Activated naive CD8-positive, alpha-beta T cell treated with anti-CD3 and anti-CD28 coated beads for 36 hours (primary cell): ENCODE data around the gene PRKRA. TPM values are rescaled to one million over a fixed set of nuclear protein-coding genes. Genes with fewer than 3 reads are reported as not detected.
"Not testable (repeated sequence)": the region's sequence is repeated elsewhere in the genome, so short reads cannot be mapped to it uniquely, and the experiment has no call there.

Experiments
- DNase-seq: peaks from one replicate; pipeline ENCODE4 v3.0.0; 2021
- H3K27ac Mint-ChIP-seq: one replicate; pipeline ENCODE4 v1.8.0; 2022; ENCODE audit warnings: mild to moderate bottlenecking, moderate library complexity, mixed read lengths
- H3K27me3 Mint-ChIP-seq: one replicate; pipeline ENCODE4 v1.8.0; 2022; ENCODE audit warnings: mild to moderate bottlenecking, mixed read lengths
- H3K36me3 Mint-ChIP-seq: one replicate; pipeline ENCODE4 v1.8.0; 2021; ENCODE audit warnings: mild to moderate bottlenecking, mixed read lengths
- H3K4me1 Mint-ChIP-seq: one replicate; pipeline ENCODE4 v1.8.0; 2021; ENCODE audit warnings: mixed read lengths
- H3K4me3 Mint-ChIP-seq: one replicate; pipeline ENCODE4 v1.8.0; 2022; ENCODE audit warnings: mild to moderate bottlenecking, moderate library complexity, mixed read lengths
- H3K9me3 Mint-ChIP-seq: one replicate; pipeline ENCODE4 v1.8.0; 2022; ENCODE audit warnings: mixed read lengths
- total RNA-seq, 2 experiments: library from RNA; stranded (reverse); gene quantifications; one replicate each; pipeline ENCODE4 v1.2.3, GENCODE V29; 2021

The PRKRA gene
- total RNA-seq, 2 experiments from 2014 or later, result 64.7 to 66.1 TPM

GRCh38 chr2:178477443-178478129 is 26.6 kb upstream of the PRKRA start:
- Mint-ChIP-seq H3K27ac (no peak overlapping the region), H3K9me3 (no peaks in the 10 kb centered on the region), H3K27me3 (no peaks in the 10 kb centered on the region), H3K4me3 (peak overlapping the region; percentile 96), H3K4me1 (peaks cover 33% of the 10 kb centered on the region), H3K36me3 (peaks cover 4% of the 10 kb centered on the region)
- no peak for DNase-seq

GRCh38 chr2:178476477-178476876 is 25.5 kb upstream of the PRKRA start:
- Mint-ChIP-seq H3K9me3 (no peaks in the 10 kb centered on the region), H3K4me3 (no peak overlapping the region), H3K27ac (no peak overlapping the region), H3K4me1 (peaks cover 23% of the 10 kb centered on the region), H3K27me3 (no peaks in the 10 kb centered on the region), H3K36me3 (peaks cover 3% of the 10 kb centered on the region)
- DNase-seq, result no peak

- DNase-seq, result no peak
- H3K27ac Mint-ChIP-seq, result no peak overlapping the region
- H3K9me3 Mint-ChIP-seq, result no peaks in the 10 kb centered on the region
- no peak overlapping the region for H3K4me3 Mint-ChIP-seq
- peaks cover 19% of the 10 kb centered on the region for H3K4me1 Mint-ChIP-seq
- H3K36me3 Mint-ChIP-seq, result peaks cover 3% of the 10 kb centered on the region
- H3K27me3 Mint-ChIP-seq, result no peaks in the 10 kb centered on the region
These were observed 23.6 kb upstream of the PRKRA start for GRCh38 chr2:178474560-178474959.

GRCh38 chr2:178473931-178474330 is 23.0 kb upstream of the PRKRA start:
- Mint-ChIP-seq H3K36me3 (peaks cover 3% of the 10 kb centered on the region), H3K9me3 (no peaks in the 10 kb centered on the region), H3K27me3 (no peaks in the 10 kb centered on the region), H3K27ac (no peak overlapping the region), H3K4me3 (no peak overlapping the region), H3K4me1 (peaks cover 14% of the 10 kb centered on the region)
- DNase-seq, result no peak

GRCh38 chr2:178473373-178473772 is 22.4 kb upstream of the PRKRA start:
- H3K27ac Mint-ChIP-seq, result no peak overlapping the region
- H3K9me3 Mint-ChIP-seq, result no peaks in the 10 kb centered on the region
- peaks cover 2% of the 10 kb centered on the region for H3K36me3 Mint-ChIP-seq
- H3K4me1 Mint-ChIP-seq, result peaks cover 10% of the 10 kb centered on the region
- no peak overlapping the region for H3K4me3 Mint-ChIP-seq
- DNase-seq, result no peak
- H3K27me3 Mint-ChIP-seq, result no peaks in the 10 kb centered on the region

- not testable (repeated sequence) for H3K36me3 Mint-ChIP-seq, H3K9me3 Mint-ChIP-seq, H3K4me1 Mint-ChIP-seq, H3K27ac Mint-ChIP-seq, H3K27me3 Mint-ChIP-seq, DNase-seq, H3K4me3 Mint-ChIP-seq
These were observed 20.3 kb upstream of the PRKRA start for GRCh38 chr2:178471313-178471712.

GRCh38 chr2:178469219-178469849 is 18.4 kb upstream of the PRKRA start:
- Mint-ChIP-seq H3K27me3 (no peaks in the 10 kb centered on the region), H3K4me1 (no peaks in the 10 kb centered on the region), H3K27ac (no peak overlapping the region), H3K9me3 (no peaks in the 10 kb centered on the region), H3K36me3 (peaks cover 9% of the 10 kb centered on the region), H3K4me3 (no peak overlapping the region)
- DNase-seq, result no peak

GRCh38 chr2:178457390-178457886 is 6.5 kb upstream of the PRKRA start:
- Mint-ChIP-seq H3K9me3 (no peaks in the 10 kb centered on the region), H3K27me3 (no peaks in the 10 kb centered on the region), H3K27ac (no peak overlapping the region), H3K4me1 (peaks cover under 1% of the 10 kb centered on the region), H3K36me3 (no peaks in the 10 kb centered on the region), H3K4me3 (no peak overlapping the region)
- DNase-seq, result no peak

GRCh38 chr2:178455947-178456346 is 5.0 kb upstream of the PRKRA start:
- H3K27me3 Mint-ChIP-seq, result no peaks in the 10 kb centered on the region
- H3K4me3 Mint-ChIP-seq, result no peak overlapping the region
- H3K27ac Mint-ChIP-seq, result no peak overlapping the region
- peaks cover 7% of the 10 kb centered on the region for H3K4me1 Mint-ChIP-seq
- no peaks in the 10 kb centered on the region for H3K36me3 Mint-ChIP-seq
- no peaks in the 10 kb centered on the region for H3K9me3 Mint-ChIP-seq
- DNase-seq, result no peak

GRCh38 chr2:178452870-178453269 is 1.9 kb upstream of the PRKRA start:
- no peak overlapping the region for H3K4me3 Mint-ChIP-seq
- peaks cover 14% of the 10 kb centered on the region for H3K36me3 Mint-ChIP-seq
- no peak overlapping the region for H3K27ac Mint-ChIP-seq
- no peaks in the 10 kb centered on the region for H3K9me3 Mint-ChIP-seq
- no peaks in the 10 kb centered on the region for H3K27me3 Mint-ChIP-seq
- peaks cover 26% of the 10 kb centered on the region for H3K4me1 Mint-ChIP-seq
- DNase-seq, result no peak

- Mint-ChIP-seq H3K27me3 (no peaks in the 10 kb centered on the region), H3K27ac (peak overlapping the region; percentile 97), H3K4me3 (peak overlapping the region; percentile 91), H3K36me3 (peaks cover 15% of the 10 kb centered on the region), H3K9me3 (no peaks in the 10 kb centered on the region), H3K4me1 (peaks cover 27% of the 10 kb centered on the region)
- DNase-seq, result no peak
These were observed 1.4 kb upstream of the PRKRA start for GRCh38 chr2:178452334-178452733.

- no peak for DNase-seq
- no peaks in the 10 kb centered on the region for H3K9me3 Mint-ChIP-seq
- peak overlapping the region; percentile 94 for H3K27ac Mint-ChIP-seq
- no peaks in the 10 kb centered on the region for H3K27me3 Mint-ChIP-seq
- H3K36me3 Mint-ChIP-seq, result peaks cover 21% of the 10 kb centered on the region
- peaks cover 27% of the 10 kb centered on the region for H3K4me1 Mint-ChIP-seq
- peak overlapping the region; percentile 87 for H3K4me3 Mint-ChIP-seq
These were observed 526 bp downstream of the PRKRA start for GRCh38 chr2:178450524-178450773.

GRCh38 chr2:178449700-178450523 is 1.1 kb downstream of the PRKRA start:
- no peak for DNase-seq
- Mint-ChIP-seq H3K9me3 (no peaks in the 10 kb centered on the region), H3K4me3 (peak overlapping the region; percentile 87), H3K27me3 (no peaks in the 10 kb centered on the region), H3K27ac (peak overlapping the region; percentile 94), H3K4me1 (peaks cover 27% of the 10 kb centered on the region), H3K36me3 (peaks cover 21% of the 10 kb centered on the region)

- Mint-ChIP-seq H3K9me3 (no peaks in the 10 kb centered on the region), H3K4me1 (peaks cover 27% of the 10 kb centered on the region), H3K4me3 (peak overlapping the region; percentile 87), H3K36me3 (peaks cover 24% of the 10 kb centered on the region), H3K27ac (peak overlapping the region; percentile 94), H3K27me3 (no peaks in the 10 kb centered on the region)
- DNase-seq, result no peak
These were observed 1.9 kb downstream of the PRKRA start for GRCh38 chr2:178448968-178449661.

- H3K27me3 Mint-ChIP-seq, result no peaks in the 10 kb centered on the region
- no peaks in the 10 kb centered on the region for H3K4me1 Mint-ChIP-seq
- no peak for DNase-seq
- peaks cover 22% of the 10 kb centered on the region for H3K36me3 Mint-ChIP-seq
- no peaks in the 10 kb centered on the region for H3K9me3 Mint-ChIP-seq
- H3K27ac Mint-ChIP-seq, result no peak overlapping the region
- no peak overlapping the region for H3K4me3 Mint-ChIP-seq
These were observed 9.5 kb downstream of the PRKRA start for GRCh38 chr2:178441426-178441825.
